Measurements from ENCODE around the gene DIPK1A. TPM values are rescaled to one million over a fixed set of nuclear protein-coding genes. Genes with fewer than 3 reads are reported as not detected.
"Not testable (repeated sequence)": the region's sequence is repeated elsewhere in the genome, so short reads cannot be mapped to it uniquely, and the experiment has no call there.

DIPK1A gene
- total RNA-seq, 4 donors from 2014 or later = 9.1 to 27.2 (median 18.3) TPM

GRCh38 chr1:92907949-92908684, 53.1 kb downstream of the DIPK1A start:
- ATAC-seq (ENCODE audit: low FRiP score) (peak; percentile 59), DNase-seq (ENCODE audit: low spot score) (no peak)
- no peak for TF ChIP-seq CTCF (IDR thresholded peaks at IDR 0.05)

GRCh38 chr1:92903765-92904164, 57.5 kb downstream of the DIPK1A start:
- ATAC-seq (ENCODE audit: low FRiP score) (no peak), DNase-seq (ENCODE audit: low spot score) (no peak)
- TF ChIP-seq CTCF (IDR thresholded peaks at IDR 0.05) = no peak

GRCh38 chr1:92902406-92902744, 58.9 kb downstream of the DIPK1A start:
- TF ChIP-seq CTCF (IDR thresholded peaks at IDR 0.05) = no peak
- no peak for DNase-seq (ENCODE audit: low spot score)
- ATAC-seq (ENCODE audit: low FRiP score) = no peak

- ATAC-seq (ENCODE audit: low FRiP score) (no peak), DNase-seq (ENCODE audit: low spot score) (no peak)
- no peak for TF ChIP-seq CTCF (IDR thresholded peaks at IDR 0.05)
Measured at GRCh38 chr1:92901699-92902405, 59.4 kb downstream of the DIPK1A start.

GRCh38 chr1:92901126-92901525, 60.1 kb downstream of the DIPK1A start:
- ATAC-seq (ENCODE audit: low FRiP score) (no peak), DNase-seq (ENCODE audit: low spot score) (no peak)
- TF ChIP-seq CTCF (IDR thresholded peaks at IDR 0.05) = no peak

- ATAC-seq (ENCODE audit: low FRiP score) = no peak
- no peak for TF ChIP-seq CTCF (IDR thresholded peaks at IDR 0.05)
Measured at GRCh38 chr1:92900539-92900938, 60.7 kb downstream of the DIPK1A start.

GRCh38 chr1:92899780-92900179, 61.5 kb downstream of the DIPK1A start:
- DNase-seq (ENCODE audit: low spot score) (no peak), ATAC-seq (ENCODE audit: low FRiP score) (no peak)
- TF ChIP-seq CTCF (IDR thresholded peaks at IDR 0.05) = no peak

More at GRCh38 chr1:92900539-92900938, 60.7 kb downstream of the DIPK1A start:
- no peak for DNase-seq (ENCODE audit: low spot score)

GRCh38 chr1:92898053-92898452, 63.2 kb downstream of the DIPK1A start:
- not testable (repeated sequence) for ATAC-seq (ENCODE audit: low FRiP score); DNase-seq (ENCODE audit: low spot score)
